Measurements from ENCODE around the gene EHMT1. TPM values are rescaled to one million over a fixed set of nuclear protein-coding genes. Genes with fewer than 3 reads are reported as not detected.

EHMT1 gene
- total and polyA plus RNA-seq, 2 donors (not counting 1 experiment from before 2014, with no cell fraction given): 101 to 394 TPM

DNA sequence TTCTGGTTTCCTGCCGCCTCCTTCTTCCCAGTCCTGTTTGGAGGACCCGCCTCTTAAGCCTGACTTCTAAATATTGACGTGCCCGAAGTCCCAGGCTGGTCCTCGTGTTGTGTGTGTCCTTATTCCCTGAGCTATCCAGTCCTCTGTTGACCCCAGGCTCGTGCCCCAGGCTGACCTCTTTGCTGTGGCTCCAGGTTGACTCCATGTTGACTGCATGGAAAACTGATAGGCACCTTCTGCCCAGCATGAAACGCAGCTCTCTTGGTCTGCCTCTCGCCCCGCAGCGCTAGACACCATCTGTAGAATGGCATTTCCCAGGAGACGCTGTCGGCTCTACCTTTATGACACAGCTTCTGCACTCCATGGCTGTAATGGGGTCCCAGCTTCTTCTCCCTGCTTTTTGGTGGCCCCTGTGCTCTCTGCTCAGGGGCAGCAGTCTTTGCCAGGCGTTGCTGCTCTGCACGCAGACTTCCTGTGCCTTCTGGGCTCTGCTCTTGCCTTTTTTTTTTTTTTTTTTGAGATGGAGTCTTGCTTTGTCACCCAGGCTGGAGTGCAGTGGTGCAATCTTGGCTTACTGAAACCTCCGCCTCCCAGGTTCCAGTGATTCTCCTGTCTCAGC lies 28.4 kb downstream of the EHMT1 start:
- POLR2A ChIA-PET: interaction anchor here (0.7 kb wide), 1 partner anchor 85 kb away, joined by 7 read pairs; no protein-coding TSS in a partner anchor

DNA sequence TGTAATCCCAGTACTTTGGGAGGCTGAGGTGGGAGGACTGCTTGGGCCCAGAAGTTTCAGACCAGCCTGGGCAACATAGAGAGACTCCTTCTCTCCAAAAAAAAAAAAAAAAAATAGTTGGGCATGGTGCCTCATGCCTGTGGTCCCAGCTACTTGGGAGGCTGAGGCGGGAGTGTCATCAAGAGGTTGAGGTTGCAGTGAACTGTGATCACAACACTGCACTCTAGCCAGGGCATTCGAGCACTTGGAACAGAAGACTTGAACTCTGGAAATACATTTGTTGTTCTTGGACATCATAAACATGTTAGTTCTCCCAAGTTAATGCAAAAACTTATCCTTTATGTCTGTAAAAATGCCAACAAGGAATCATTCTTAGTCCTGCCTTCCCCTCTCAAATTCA lies 29.6 kb downstream of the EHMT1 start:
- WGBS (ENCODE audit: insufficient coverage): 100% methylated on average over 1 of the region's 2 CpGs

More for the DNA sequence above, 28.4 kb downstream of the EHMT1 start:
- Histone ChIP-seq H4K20me1 (ENCODE audit: control insufficient read depth, insufficient read depth, low read length, poor library complexity, severe bottlenecking) (peaks cover 83% of the 10 kb centered on the region), H3K4me3 (ENCODE audit: control extremely low read depth in 1 of 5, extremely low read depth in 1 of 5, insufficient read depth in 1 of 5, low read depth in 2 of 5, low read length in 4 of 5) (peak overlapping the region in 3 of 5 experiments; percentile 21 to 39 (median 27)), H3K36me3 (replicated peaks in 1 of 2; ENCODE audit: control extremely low read depth in 1 of 2, control insufficient read depth in 1 of 2, extremely low read depth in 1 of 2, insufficient read depth in 2 of 2, low read length in 1 of 2) (peaks cover 3 to 22% of the 10 kb centered on the region in 2 experiments), H3K79me2 (ENCODE audit: control insufficient read depth, insufficient read depth, low read length) (peaks cover 98% of the 10 kb centered on the region), H2AFZ (ENCODE audit: insufficient read depth, low read depth, low read length, poor library complexity, severe bottlenecking) (no peak overlapping the region), H3K4me2 (replicated peaks; ENCODE audit: low read depth, low read length, poor library complexity, severe bottlenecking) (peak overlapping the region; percentile 49), H3K27ac (ENCODE audit: low read length in 2 of 2) (no peak overlapping the region), H3K9ac (ENCODE audit: low read length) (peak overlapping the region; percentile 49), H3K4me1 (ENCODE audit: control insufficient read depth in 2 of 2, insufficient read depth in 2 of 2, low read length in 2 of 2) (peaks cover 21 to 28% of the 10 kb centered on the region in 2 donors), H3K27me3 (replicated peaks in 1 of 4; ENCODE audit: control extremely low read depth in 1 of 4, control insufficient read depth in 3 of 4, insufficient read depth in 4 of 4, low read length in 3 of 4) (no peaks in the 10 kb centered on the region), H3K9me3 (ENCODE audit: control extremely low read depth in 1 of 3, control insufficient read depth in 2 of 3, insufficient read depth in 1 of 3, low read length in 2 of 3) (no peaks in the 10 kb centered on the region)
- Mint-ChIP-seq H3K9me3 (ENCODE audit: insufficient read depth) (no peaks in the 10 kb centered on the region), H3K27ac (peak overlapping the region; percentile 72), H3K4me3 (peak overlapping the region; percentile 71), H3K4me1 (peaks cover 50% of the 10 kb centered on the region), H3K27me3 (no peaks in the 10 kb centered on the region)
- ATAC-seq (ENCODE audit: low read depth) (peak; percentile 33), DNase-seq (no peak)
- 20% methylated on average over 15 of the region's 15 CpGs for WGBS (ENCODE audit: insufficient coverage)
- no peak for TF ChIP-seq EZH2 (IDR thresholded peaks at IDR 0.05; ENCODE audit: borderline replicate concordance, insufficient read depth, low read depth, low read length, poor library complexity, severe bottlenecking)
- TF ChIP-seq, protein P1, sequence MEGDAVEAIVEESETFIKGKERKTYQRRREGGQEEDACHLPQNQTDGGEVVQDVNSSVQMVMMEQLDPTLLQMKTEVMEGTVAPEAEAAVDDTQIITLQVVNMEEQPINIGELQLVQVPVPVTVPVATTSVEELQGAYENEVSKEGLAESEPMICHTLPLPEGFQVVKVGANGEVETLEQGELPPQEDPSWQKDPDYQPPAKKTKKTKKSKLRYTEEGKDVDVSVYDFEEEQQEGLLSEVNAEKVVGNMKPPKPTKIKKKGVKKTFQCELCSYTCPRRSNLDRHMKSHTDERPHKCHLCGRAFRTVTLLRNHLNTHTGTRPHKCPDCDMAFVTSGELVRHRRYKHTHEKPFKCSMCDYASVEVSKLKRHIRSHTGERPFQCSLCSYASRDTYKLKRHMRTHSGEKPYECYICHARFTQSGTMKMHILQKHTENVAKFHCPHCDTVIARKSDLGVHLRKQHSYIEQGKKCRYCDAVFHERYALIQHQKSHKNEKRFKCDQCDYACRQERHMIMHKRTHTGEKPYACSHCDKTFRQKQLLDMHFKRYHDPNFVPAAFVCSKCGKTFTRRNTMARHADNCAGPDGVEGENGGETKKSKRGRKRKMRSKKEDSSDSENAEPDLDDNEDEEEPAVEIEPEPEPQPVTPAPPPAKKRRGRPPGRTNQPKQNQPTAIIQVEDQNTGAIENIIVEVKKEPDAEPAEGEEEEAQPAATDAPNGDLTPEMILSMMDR (IDR thresholded peaks at IDR 0.05): no peak
- intact Hi-C loops (cut with micrococcal nuclease): no loop called here
- CTCF ChIA-PET: interaction anchor here (0.7 to 1.1 kb wide), 3 partner anchors 9 to 17 kb away, joined by 3 read pairs; no protein-coding TSS in a partner anchor

More for the DNA sequence above, 29.6 kb downstream of the EHMT1 start:
- peaks cover 48% of the 10 kb centered on the region for H3K4me1 Mint-ChIP-seq
- H3K4me2 ChIP-seq (replicated peaks; ENCODE audit: low read depth, low read length, poor library complexity, severe bottlenecking): no peak overlapping the region
- H3K4me1 ChIP-seq (ENCODE audit: control insufficient read depth in 2 of 2, insufficient read depth in 2 of 2, low read length in 2 of 2): peaks cover 21 to 28% of the 10 kb centered on the region in 2 donors
- DNase-seq: no peak
- H3K27me3 ChIP-seq (replicated peaks in 1 of 4; ENCODE audit: control extremely low read depth in 1 of 4, control insufficient read depth in 3 of 4, insufficient read depth in 4 of 4, low read length in 3 of 4): no peaks in the 10 kb centered on the region
- no peak overlapping the region for H3K27ac Mint-ChIP-seq
- H3K79me2 ChIP-seq (ENCODE audit: control insufficient read depth, insufficient read depth, low read length): peaks cover 99% of the 10 kb centered on the region
- no peak for TF ChIP-seq EZH2 (IDR thresholded peaks at IDR 0.05; ENCODE audit: borderline replicate concordance, insufficient read depth, low read depth, low read length, poor library complexity, severe bottlenecking)
- intact Hi-C loops (cut with micrococcal nuclease): no loop called here
- no peaks in the 10 kb centered on the region for H3K9me3 Mint-ChIP-seq (ENCODE audit: insufficient read depth)
- no peaks in the 10 kb centered on the region for H3K9me3 ChIP-seq (ENCODE audit: control extremely low read depth in 1 of 3, control insufficient read depth in 2 of 3, insufficient read depth in 1 of 3, low read length in 2 of 3)
- H3K36me3 ChIP-seq (replicated peaks in 1 of 2; ENCODE audit: control extremely low read depth in 1 of 2, control insufficient read depth in 1 of 2, extremely low read depth in 1 of 2, insufficient read depth in 2 of 2, low read length in 1 of 2): peaks cover 3 to 21% of the 10 kb centered on the region in 2 experiments
- ChIA-PET POLR2A (no interaction called here), CTCF (no interaction called here)
- no peak overlapping the region for H3K4me3 ChIP-seq (ENCODE audit: control extremely low read depth in 1 of 5, extremely low read depth in 1 of 5, insufficient read depth in 1 of 5, low read depth in 2 of 5, low read length in 4 of 5)
- peaks cover 85% of the 10 kb centered on the region for H4K20me1 ChIP-seq (ENCODE audit: control insufficient read depth, insufficient read depth, low read length, poor library complexity, severe bottlenecking)
- H3K27ac ChIP-seq (ENCODE audit: low read length in 2 of 2): no peak overlapping the region
- H3K4me3 Mint-ChIP-seq: no peak overlapping the region
- ATAC-seq (ENCODE audit: low read depth): no peak
- H2AFZ ChIP-seq (ENCODE audit: insufficient read depth, low read depth, low read length, poor library complexity, severe bottlenecking): no peak overlapping the region
- no peaks in the 10 kb centered on the region for H3K27me3 Mint-ChIP-seq
- no peak overlapping the region for H3K9ac ChIP-seq (ENCODE audit: low read length)
